ENCODE measurements around the gene MED6. TPM values are rescaled to one million over a fixed set of nuclear protein-coding genes. Genes with fewer than 3 reads are reported as not detected.
A peak's percentile ranks its signal among the peaks of the same experiment; 100 is the strongest.

MED6 gene, protein sequence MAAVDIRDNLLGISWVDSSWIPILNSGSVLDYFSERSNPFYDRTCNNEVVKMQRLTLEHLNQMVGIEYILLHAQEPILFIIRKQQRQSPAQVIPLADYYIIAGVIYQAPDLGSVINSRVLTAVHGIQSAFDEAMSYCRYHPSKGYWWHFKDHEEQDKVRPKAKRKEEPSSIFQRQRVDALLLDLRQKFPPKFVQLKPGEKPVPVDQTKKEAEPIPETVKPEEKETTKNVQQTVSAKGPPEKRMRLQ
- 10 to 100 TPM; 10.3 to 21.3 TPM for polyA plus RNA-seq

- H3K36me3 ChIP-seq (ENCODE audit: control insufficient read depth in 2 of 2, insufficient read depth in 2 of 2, low read length in 1 of 2), result peaks cover under 1 to 2% of the 10 kb centered on the region in 2 donors
- 1% methylated on average over 37 to 43 of the region's 43 CpGs for WGBS, 2 donors
Observed at GRCh38 chr14:70600382-70601157, at the start of gene MED6. MED6 (minus strand) TSS chr14:70600655; CDS start chr14:70600637, 18 bp downstream.

GRCh38 chr14:70649803-70650202, 49.3 kb upstream of the MED6 start:
- WGBS, 2 donors, result 79 to 88% methylated on average over 4 of the region's 4 CpGs
- Histone ChIP-seq H3K27ac (ENCODE audit: low read depth in 2 of 2, low read length in 1 of 2) (peak overlapping the region in 1 of 2 donors; percentile 51), H3K9me3 (ENCODE audit: control insufficient read depth in 2 of 2, insufficient read depth in 1 of 2, low read depth in 1 of 2, low read length in 1 of 2) (no peaks in the 10 kb centered on the region), H3K4me3 (ENCODE audit: low read depth in 1 of 2, low read length in 2 of 2) (no peak overlapping the region), H3K36me3 (ENCODE audit: control insufficient read depth in 2 of 2, insufficient read depth in 2 of 2, low read length in 1 of 2) (peaks cover 0 to 3% of the 10 kb centered on the region in 2 donors), H3K4me1 (ENCODE audit: control insufficient read depth in 2 of 2, insufficient read depth in 2 of 2, low read length in 1 of 2) (no peaks in the 10 kb centered on the region), H3K27me3 (ENCODE audit: control insufficient read depth in 1 of 2, insufficient read depth in 2 of 2, low read length in 2 of 2) (no peaks in the 10 kb centered on the region)

More at GRCh38 chr14:70600382-70601157, at the start of gene MED6:
- H3K4me1 ChIP-seq (ENCODE audit: control insufficient read depth in 2 of 2, insufficient read depth in 2 of 2, low read length in 1 of 2), result no peaks in the 10 kb centered on the region
- no peaks in the 10 kb centered on the region for H3K9me3 ChIP-seq (ENCODE audit: control insufficient read depth in 2 of 2, insufficient read depth in 1 of 2, low read depth in 1 of 2, low read length in 1 of 2)
- no peaks in the 10 kb centered on the region for H3K27me3 ChIP-seq (ENCODE audit: control insufficient read depth in 1 of 2, insufficient read depth in 2 of 2, low read length in 2 of 2)
- peak within 1 kb of the TSS; percentile 58 to 67 for H3K27ac ChIP-seq (ENCODE audit: low read depth in 2 of 2, low read length in 1 of 2)
- H3K4me3 ChIP-seq (ENCODE audit: low read depth in 1 of 2, low read length in 2 of 2), result peak within 1 kb of the TSS; percentile 62 to 99

DNA sequence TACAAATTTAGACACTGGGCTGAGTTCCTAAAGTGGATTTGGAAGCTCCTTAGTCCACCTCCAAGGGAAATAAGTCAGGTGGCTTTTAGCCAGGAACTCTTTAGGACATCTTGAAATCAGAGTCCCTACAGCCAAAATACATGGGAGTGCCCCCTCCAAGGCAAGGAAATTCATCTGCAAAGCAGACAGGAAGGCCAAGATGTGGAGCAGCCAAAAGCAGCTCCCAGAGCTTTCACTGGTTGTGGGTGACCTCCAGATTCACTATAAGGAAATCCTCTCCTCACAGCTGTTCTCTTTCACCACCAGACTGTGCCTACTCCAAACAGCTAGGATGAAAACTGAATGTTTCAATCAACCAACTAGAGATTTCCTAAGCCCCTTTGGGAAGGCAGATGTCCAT, 47.9 kb upstream of the MED6 start:
- Histone ChIP-seq H3K4me1 (ENCODE audit: control insufficient read depth in 2 of 2, insufficient read depth in 2 of 2, low read length in 1 of 2) (no peaks in the 10 kb centered on the region), H3K4me3 (ENCODE audit: low read depth in 1 of 2, low read length in 2 of 2) (no peak overlapping the region), H3K27ac (ENCODE audit: low read depth in 2 of 2, low read length in 1 of 2) (no peak overlapping the region), H3K36me3 (ENCODE audit: control insufficient read depth in 2 of 2, insufficient read depth in 2 of 2, low read length in 1 of 2) (peaks cover 0 to 3% of the 10 kb centered on the region in 2 donors), H3K27me3 (ENCODE audit: control insufficient read depth in 1 of 2, insufficient read depth in 2 of 2, low read length in 2 of 2) (no peaks in the 10 kb centered on the region), H3K9me3 (ENCODE audit: control insufficient read depth in 2 of 2, insufficient read depth in 1 of 2, low read depth in 1 of 2, low read length in 1 of 2) (no peaks in the 10 kb centered on the region)

GRCh38 chr14:70646705-70647104, 46.2 kb upstream of the MED6 start:
- Histone ChIP-seq H3K4me3 (ENCODE audit: low read depth in 1 of 2, low read length in 2 of 2) (peak overlapping the region in 1 of 2 donors; percentile 27), H3K27me3 (ENCODE audit: control insufficient read depth in 1 of 2, insufficient read depth in 2 of 2, low read length in 2 of 2) (no peaks in the 10 kb centered on the region), H3K9me3 (ENCODE audit: control insufficient read depth in 2 of 2, insufficient read depth in 1 of 2, low read depth in 1 of 2, low read length in 1 of 2) (no peaks in the 10 kb centered on the region), H3K4me1 (ENCODE audit: control insufficient read depth in 2 of 2, insufficient read depth in 2 of 2, low read length in 1 of 2) (no peaks in the 10 kb centered on the region), H3K27ac (ENCODE audit: low read depth in 2 of 2, low read length in 1 of 2) (no peak overlapping the region), H3K36me3 (ENCODE audit: control insufficient read depth in 2 of 2, insufficient read depth in 2 of 2, low read length in 1 of 2) (no peaks in the 10 kb centered on the region)
- WGBS, 2 donors, result 60 to 64% methylated on average over 2 of the region's 2 CpGs

GRCh38 chr14:70645892-70646291, 45.4 kb upstream of the MED6 start:
- peak overlapping the region in 1 of 2 donors; percentile 9 for H3K4me3 ChIP-seq (ENCODE audit: low read depth in 1 of 2, low read length in 2 of 2)
- H3K27me3 ChIP-seq (ENCODE audit: control insufficient read depth in 1 of 2, insufficient read depth in 2 of 2, low read length in 2 of 2), result no peaks in the 10 kb centered on the region
- peaks cover 0 to 3% of the 10 kb centered on the region in 2 donors for H3K4me1 ChIP-seq (ENCODE audit: control insufficient read depth in 2 of 2, insufficient read depth in 2 of 2, low read length in 1 of 2)
- no peaks in the 10 kb centered on the region for H3K36me3 ChIP-seq (ENCODE audit: control insufficient read depth in 2 of 2, insufficient read depth in 2 of 2, low read length in 1 of 2)
- no peak overlapping the region for H3K27ac ChIP-seq (ENCODE audit: low read depth in 2 of 2, low read length in 1 of 2)
- 86 to 97% methylated on average over 6 of the region's 6 CpGs for WGBS, 2 donors
- H3K9me3 ChIP-seq (ENCODE audit: control insufficient read depth in 2 of 2, insufficient read depth in 1 of 2, low read depth in 1 of 2, low read length in 1 of 2), result no peaks in the 10 kb centered on the region

DNA sequence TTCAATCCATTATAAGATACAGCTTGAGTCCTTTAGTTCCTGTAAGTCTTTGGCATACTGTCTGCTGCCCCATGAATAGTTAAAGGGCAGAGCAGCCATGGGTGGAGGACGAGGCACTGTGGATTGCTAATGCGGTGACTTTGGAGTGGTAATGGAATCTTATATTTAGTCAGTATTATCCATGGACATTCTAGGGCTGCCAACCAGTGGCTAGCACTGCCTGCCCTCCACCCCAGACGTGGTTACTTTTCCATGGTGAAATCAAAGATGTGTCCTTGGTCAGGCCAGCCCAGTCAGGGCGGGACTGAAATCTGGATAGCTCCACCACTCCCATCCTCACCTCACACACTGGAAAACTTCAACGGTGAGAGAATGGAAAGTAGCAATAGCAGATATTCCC, 43.5 kb upstream of the MED6 start:
- H3K27me3 ChIP-seq (ENCODE audit: control insufficient read depth in 1 of 2, insufficient read depth in 2 of 2, low read length in 2 of 2), result no peaks in the 10 kb centered on the region
- WGBS, 2 donors, result 64 to 72% methylated on average over 5 of the region's 5 CpGs
- peak overlapping the region; percentile 68 to 79 for H3K4me3 ChIP-seq (ENCODE audit: low read depth in 1 of 2, low read length in 2 of 2)
- H3K9me3 ChIP-seq (ENCODE audit: control insufficient read depth in 2 of 2, insufficient read depth in 1 of 2, low read depth in 1 of 2, low read length in 1 of 2), result no peaks in the 10 kb centered on the region
- peak overlapping the region; percentile 42 to 79 for H3K27ac ChIP-seq (ENCODE audit: low read depth in 2 of 2, low read length in 1 of 2)
- peaks cover 0 to 5% of the 10 kb centered on the region in 2 donors for H3K4me1 ChIP-seq (ENCODE audit: control insufficient read depth in 2 of 2, insufficient read depth in 2 of 2, low read length in 1 of 2)
- H3K36me3 ChIP-seq (ENCODE audit: control insufficient read depth in 2 of 2, insufficient read depth in 2 of 2, low read length in 1 of 2), result no peaks in the 10 kb centered on the region

- no peaks in the 10 kb centered on the region for H3K36me3 ChIP-seq (ENCODE audit: control insufficient read depth in 2 of 2, insufficient read depth in 2 of 2, low read length in 1 of 2)
- H3K27me3 ChIP-seq (ENCODE audit: control insufficient read depth in 1 of 2, insufficient read depth in 2 of 2, low read length in 2 of 2), result no peaks in the 10 kb centered on the region
- H3K27ac ChIP-seq (ENCODE audit: low read depth in 2 of 2, low read length in 1 of 2), result peak overlapping the region; percentile 79 to 83
- peaks cover 0 to 5% of the 10 kb centered on the region in 2 donors for H3K4me1 ChIP-seq (ENCODE audit: control insufficient read depth in 2 of 2, insufficient read depth in 2 of 2, low read length in 1 of 2)
- peak overlapping the region; percentile 68 to 79 for H3K4me3 ChIP-seq (ENCODE audit: low read depth in 1 of 2, low read length in 2 of 2)
- no peaks in the 10 kb centered on the region for H3K9me3 ChIP-seq (ENCODE audit: control insufficient read depth in 2 of 2, insufficient read depth in 1 of 2, low read depth in 1 of 2, low read length in 1 of 2)
- 4 to 5% methylated on average over 50 to 51 of the region's 51 CpGs for WGBS, 2 donors
Observed at GRCh38 chr14:70642303-70643235, 42.1 kb upstream of the MED6 start.

GRCh38 chr14:70641548-70642302, 41.3 kb upstream of the MED6 start, which contains the start of gene TTC9:
TTC9 (plus strand) TSS chr14:70641916; CDS start chr14:70642130, 214 bp downstream.
- Histone ChIP-seq H3K36me3 (ENCODE audit: control insufficient read depth in 2 of 2, insufficient read depth in 2 of 2, low read length in 1 of 2) (no peaks in the 10 kb centered on the region), H3K9me3 (ENCODE audit: control insufficient read depth in 2 of 2, insufficient read depth in 1 of 2, low read depth in 1 of 2, low read length in 1 of 2) (no peaks in the 10 kb centered on the region), H3K27me3 (ENCODE audit: control insufficient read depth in 1 of 2, insufficient read depth in 2 of 2, low read length in 2 of 2) (no peaks in the 10 kb centered on the region), H3K27ac (ENCODE audit: low read depth in 2 of 2, low read length in 1 of 2) (peak within 1 kb of the TSS; percentile 79 to 83), H3K4me1 (ENCODE audit: control insufficient read depth in 2 of 2, insufficient read depth in 2 of 2, low read length in 1 of 2) (peaks cover 0 to 5% of the 10 kb centered on the region in 2 donors), H3K4me3 (ENCODE audit: low read depth in 1 of 2, low read length in 2 of 2) (peak within 1 kb of the TSS; percentile 68 to 79)
- WGBS, 2 donors, result 0 to 1% methylated on average over 75 to 105 of the region's 105 CpGs

Measured in esophagus (tissue), 2 donors.